Mesothelial cell of epicardium (in vitro differentiated cells): ENCODE measurements around the gene STK32A. TPM values are rescaled to one million over a fixed set of nuclear protein-coding genes. Genes with fewer than 3 reads are reported as not detected.

Source experiments
- DNase-seq, 2 experiments: peaks; one replicate each; pipeline ENCODE4 v3.0.0; 2021; ENCODE audit warnings: low spot score in 2 of 2; ENCODE audit not compliant: unreplicated experiment in 2 of 2
- H3K27ac Mint-ChIP-seq: 2 replicates; pipeline ENCODE4 v1.8.0; 2021; ENCODE audit warnings: mixed read lengths
- H3K27me3 Mint-ChIP-seq: 2 replicates; pipeline ENCODE4 v1.8.0; 2021; ENCODE audit warnings: low read depth, mixed read lengths
- H3K36me3 Mint-ChIP-seq: 2 replicates; pipeline ENCODE4 v1.8.0; 2021; ENCODE audit warnings: mixed read lengths
- H3K4me1 Mint-ChIP-seq: 2 replicates; pipeline ENCODE4 v1.8.0; 2021; ENCODE audit warnings: mixed read lengths
- H3K4me3 Mint-ChIP-seq: 2 replicates; pipeline ENCODE4 v1.8.0; 2021; ENCODE audit warnings: mild to moderate bottlenecking, moderate library complexity, mixed read lengths
- H3K9me3 Mint-ChIP-seq: 2 replicates; pipeline ENCODE4 v1.8.0; 2021; ENCODE audit warnings: mixed read lengths
- CTCF ChIP-seq: fragments of 200-600 bp; sonication (generic); IDR thresholded peaks from one replicate; pipeline ENCODE4 v1.5.0; 2021; ENCODE audit warnings: antibody characterized with exemption; ENCODE audit not compliant: unreplicated experiment
- total RNA-seq: library from RNA; stranded (reverse); gene quantifications from 3 replicates; pipeline ENCODE4 v1.2.1, GENCODE V29; 2021

The STK32A gene
- total RNA-seq, 1 donor from 2014 or later = 3.5 TPM

DNA sequence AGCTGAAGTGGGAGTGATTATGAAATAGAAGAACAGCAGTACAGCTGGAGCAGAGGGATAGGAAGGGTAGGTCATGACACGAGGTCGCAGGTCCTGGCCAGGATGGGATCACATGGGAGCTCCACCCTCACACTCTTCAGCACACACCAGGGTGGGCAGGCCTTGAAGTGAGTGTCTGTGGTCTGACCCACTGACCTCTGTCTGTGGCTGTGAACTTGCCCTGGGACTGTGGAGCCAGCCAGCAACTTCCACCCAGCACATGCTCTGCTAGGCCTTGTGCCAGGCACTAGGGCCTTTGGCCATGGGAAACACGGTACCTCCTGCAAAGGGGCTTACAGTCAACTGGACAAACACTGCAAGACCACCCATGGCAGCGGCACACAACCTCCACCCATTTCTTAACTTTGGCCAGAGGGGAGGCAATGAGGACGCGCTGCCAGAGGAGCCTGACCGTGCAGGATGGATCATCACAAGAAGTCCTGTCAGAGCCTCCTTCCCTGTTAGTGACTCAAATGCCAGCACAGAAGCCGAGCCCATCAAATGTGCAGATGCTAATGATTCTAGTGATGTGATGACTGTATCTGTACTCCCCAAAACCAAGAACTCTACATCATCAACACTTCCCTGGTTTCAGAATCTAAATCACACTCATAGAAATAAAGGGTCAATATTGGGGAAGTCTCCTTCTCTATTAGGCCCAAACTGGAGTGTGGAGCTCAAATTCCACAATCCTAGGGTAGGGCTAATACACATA lies 161.4 kb downstream of the STK32A start:
- no peak overlapping the region for H3K27ac Mint-ChIP-seq
- H3K36me3 Mint-ChIP-seq = peaks cover 60% of the 10 kb centered on the region
- H3K4me1 Mint-ChIP-seq = peaks cover 11% of the 10 kb centered on the region
- H3K9me3 Mint-ChIP-seq = no peaks in the 10 kb centered on the region
- H3K4me3 Mint-ChIP-seq = no peak overlapping the region
- TF ChIP-seq CTCF = no peak
- no peaks in the 10 kb centered on the region for H3K27me3 Mint-ChIP-seq
- DNase-seq = no peak

- Mint-ChIP-seq H3K4me1 (peaks cover 11% of the 10 kb centered on the region), H3K27ac (no peak overlapping the region)
These were observed 162.8 kb downstream of the STK32A start for GRCh38 chr5:147397616-147398015.

DNA sequence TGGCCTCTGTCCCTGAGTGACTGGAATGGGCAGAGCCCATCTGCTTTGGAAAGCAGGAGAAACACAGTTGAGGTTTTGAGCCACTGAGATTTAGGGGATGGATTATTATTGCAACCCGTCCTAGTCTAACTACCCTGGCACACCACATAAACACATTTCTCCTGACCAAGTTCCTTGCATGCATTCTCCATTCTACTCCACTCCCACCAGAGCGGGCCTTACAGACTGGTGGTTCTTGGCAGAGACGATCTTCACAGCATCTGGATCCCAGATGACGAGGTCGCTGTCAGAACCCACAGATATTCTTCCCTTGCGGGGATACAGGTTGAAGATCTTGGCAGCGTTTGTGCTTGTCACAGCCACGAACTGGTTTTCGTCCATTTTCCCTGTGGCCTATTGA lies 164.0 kb downstream of the STK32A start:
- Mint-ChIP-seq H3K9me3 (peaks cover 6% of the 10 kb centered on the region), H3K36me3 (peaks cover 60% of the 10 kb centered on the region), H3K4me1 (peaks cover 11% of the 10 kb centered on the region), H3K4me3 (no peak overlapping the region), H3K27me3 (no peaks in the 10 kb centered on the region), H3K27ac (peak overlapping the region; percentile 8)
- DNase-seq = no peak
- no peak for TF ChIP-seq CTCF

More at GRCh38 chr5:147397616-147398015, 162.8 kb downstream of the STK32A start:
- Mint-ChIP-seq H3K9me3 (no peaks in the 10 kb centered on the region), H3K4me3 (no peak overlapping the region), H3K36me3 (peaks cover 60% of the 10 kb centered on the region), H3K27me3 (no peaks in the 10 kb centered on the region)
- no peak for TF ChIP-seq CTCF
- no peak for DNase-seq

DNA sequence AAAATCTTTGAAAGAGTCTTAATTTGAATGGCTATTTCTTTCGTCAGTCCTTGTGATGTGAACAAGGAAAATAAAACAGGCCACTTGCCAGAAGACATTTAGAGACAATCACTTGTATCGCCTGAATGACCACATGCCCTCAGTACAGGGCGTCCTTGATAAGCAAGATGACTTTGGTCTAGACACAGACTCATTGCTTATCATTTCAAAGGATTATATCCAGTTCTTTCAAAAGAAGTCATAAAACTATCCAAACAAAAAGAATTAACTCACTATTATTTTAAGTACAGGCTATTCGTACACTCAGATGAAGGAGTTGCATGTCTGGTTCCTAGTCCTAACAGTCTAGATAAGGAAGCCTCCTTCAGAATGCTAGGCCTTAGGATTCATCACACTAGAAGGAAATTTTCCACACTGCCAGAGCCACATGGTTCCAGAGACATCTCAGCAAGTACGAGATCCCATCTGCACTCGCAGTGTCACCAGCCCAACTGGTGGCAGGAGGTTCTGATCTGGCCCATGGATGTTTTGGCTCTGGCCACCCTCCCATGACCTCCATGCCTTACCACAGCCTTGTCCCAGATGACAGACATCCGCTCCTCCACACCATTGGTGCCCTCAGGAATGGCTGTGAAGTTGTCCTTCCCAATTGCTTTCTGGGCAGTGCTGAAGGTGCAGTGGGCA lies 165.4 kb downstream of the STK32A start:
- Mint-ChIP-seq H3K27me3 (no peaks in the 10 kb centered on the region), H3K4me1 (peaks cover 16% of the 10 kb centered on the region), H3K36me3 (peaks cover 57% of the 10 kb centered on the region), H3K27ac (peak overlapping the region; percentile 88), H3K9me3 (peaks cover 6% of the 10 kb centered on the region), H3K4me3 (no peak overlapping the region)
- no peak for DNase-seq
- TF ChIP-seq CTCF = no peak

GRCh38 chr5:147400881-147401280 lies 166.1 kb downstream of the STK32A start:
- no peaks in the 10 kb centered on the region for H3K27me3 Mint-ChIP-seq
- TF ChIP-seq CTCF = no peak
- H3K4me3 Mint-ChIP-seq = no peak overlapping the region
- H3K9me3 Mint-ChIP-seq = peaks cover 6% of the 10 kb centered on the region
- peak overlapping the region; percentile 88 for H3K27ac Mint-ChIP-seq
- H3K4me1 Mint-ChIP-seq = peaks cover 16% of the 10 kb centered on the region
- no peak for DNase-seq
- peaks cover 56% of the 10 kb centered on the region for H3K36me3 Mint-ChIP-seq
